Fibroblast of mammary gland (primary cell): Measurements from ENCODE around the gene WDR70.
"Not testable (repeated sequence)": the region's sequence is repeated elsewhere in the genome, so short reads cannot be mapped to it uniquely, and the experiment has no call there.

Experiments used
- DNase-seq: peaks from one replicate; pipeline ENCODE4 v3.0.0-alpha.2; 2010; ENCODE audit warnings: low read depth
- H3K4me3 ChIP-seq: 2 replicates; pipeline ENCODE4 v1.5.1; 2011; ENCODE audit warnings: low read depth, mild to moderate bottlenecking, low read length, moderate library complexity; ENCODE audit not compliant: control insufficient read depth
- TF ChIP-seq, protein P1 (sequence below): conservative IDR thresholded peaks from 2 replicates; pipeline ENCODE4 v1.5.1; 2011; ENCODE audit warnings: low read depth, low read length, inconsistent platforms; ENCODE audit not compliant: control insufficient read depth, insufficient read depth

The WDR70 gene

DNA sequence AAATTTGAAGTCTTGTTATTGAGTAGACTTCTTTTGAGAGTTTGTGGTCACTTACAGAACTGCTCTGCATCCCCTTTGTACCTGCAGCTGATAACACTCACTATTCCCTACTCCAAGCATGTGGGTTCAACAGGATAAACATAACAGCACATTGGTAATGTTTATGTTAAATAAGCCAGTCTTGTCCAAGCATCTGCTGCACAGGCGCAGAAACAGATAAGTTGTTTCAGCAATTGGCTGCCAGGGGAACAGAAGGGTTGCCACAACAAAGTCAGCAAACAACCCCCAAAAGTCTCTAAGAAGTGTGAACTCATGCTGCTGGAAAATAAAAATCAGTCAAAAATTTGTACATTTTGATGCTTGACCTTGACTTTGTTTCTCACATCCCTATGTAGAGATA is 286.2 kb downstream of the WDR70 start:
- no peak overlapping the region for H3K4me3 ChIP-seq
- DNase-seq, result peak; percentile 30
- TF ChIP-seq, protein P1, sequence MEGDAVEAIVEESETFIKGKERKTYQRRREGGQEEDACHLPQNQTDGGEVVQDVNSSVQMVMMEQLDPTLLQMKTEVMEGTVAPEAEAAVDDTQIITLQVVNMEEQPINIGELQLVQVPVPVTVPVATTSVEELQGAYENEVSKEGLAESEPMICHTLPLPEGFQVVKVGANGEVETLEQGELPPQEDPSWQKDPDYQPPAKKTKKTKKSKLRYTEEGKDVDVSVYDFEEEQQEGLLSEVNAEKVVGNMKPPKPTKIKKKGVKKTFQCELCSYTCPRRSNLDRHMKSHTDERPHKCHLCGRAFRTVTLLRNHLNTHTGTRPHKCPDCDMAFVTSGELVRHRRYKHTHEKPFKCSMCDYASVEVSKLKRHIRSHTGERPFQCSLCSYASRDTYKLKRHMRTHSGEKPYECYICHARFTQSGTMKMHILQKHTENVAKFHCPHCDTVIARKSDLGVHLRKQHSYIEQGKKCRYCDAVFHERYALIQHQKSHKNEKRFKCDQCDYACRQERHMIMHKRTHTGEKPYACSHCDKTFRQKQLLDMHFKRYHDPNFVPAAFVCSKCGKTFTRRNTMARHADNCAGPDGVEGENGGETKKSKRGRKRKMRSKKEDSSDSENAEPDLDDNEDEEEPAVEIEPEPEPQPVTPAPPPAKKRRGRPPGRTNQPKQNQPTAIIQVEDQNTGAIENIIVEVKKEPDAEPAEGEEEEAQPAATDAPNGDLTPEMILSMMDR, result no peak

DNA sequence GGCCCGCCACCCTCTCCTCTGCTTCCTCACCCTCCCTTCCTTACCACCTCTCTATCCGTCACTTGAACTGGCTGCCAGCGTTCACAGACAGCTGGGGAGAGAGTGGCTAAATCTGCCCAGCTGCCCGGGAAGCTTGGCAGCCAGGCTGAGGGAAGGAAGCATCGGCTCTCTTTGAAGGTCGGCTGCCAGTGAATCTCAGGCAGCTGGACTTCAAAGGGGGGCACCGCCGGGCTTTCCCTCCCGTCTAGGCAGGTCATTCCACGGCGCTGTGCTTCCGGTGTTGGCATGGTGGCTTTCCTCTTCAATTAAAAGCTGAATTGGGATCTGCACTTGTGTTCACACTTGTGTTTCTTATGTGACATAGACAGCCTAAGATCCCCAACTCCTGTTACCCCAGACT is 286.8 kb downstream of the WDR70 start:
- no peak for DNase-seq
- H3K4me3 ChIP-seq, result no peak overlapping the region
- TF ChIP-seq, protein P1, result no peak

DNA sequence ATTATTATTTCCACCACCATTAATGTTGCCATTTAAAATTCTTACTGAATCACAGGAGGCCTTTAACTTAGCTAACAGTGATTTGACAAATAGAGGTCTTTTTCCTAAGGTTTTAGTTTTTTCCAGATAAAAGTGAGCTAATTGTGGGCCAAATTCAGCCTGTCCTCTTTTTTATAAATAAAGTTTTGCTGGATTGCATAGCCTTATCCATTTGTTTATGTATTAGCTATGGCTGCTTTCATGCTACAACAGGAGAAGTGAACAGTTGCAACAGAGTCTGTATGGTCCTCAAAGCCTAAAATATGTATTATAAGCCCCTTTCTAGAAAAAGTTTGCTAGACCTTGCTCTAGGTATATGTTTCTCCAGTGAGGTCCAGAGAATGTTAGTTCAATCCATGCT is 288.3 kb downstream of the WDR70 start:
- DNase-seq, result no peak
- no peak overlapping the region for H3K4me3 ChIP-seq
- TF ChIP-seq, protein P1, result no peak

DNA sequence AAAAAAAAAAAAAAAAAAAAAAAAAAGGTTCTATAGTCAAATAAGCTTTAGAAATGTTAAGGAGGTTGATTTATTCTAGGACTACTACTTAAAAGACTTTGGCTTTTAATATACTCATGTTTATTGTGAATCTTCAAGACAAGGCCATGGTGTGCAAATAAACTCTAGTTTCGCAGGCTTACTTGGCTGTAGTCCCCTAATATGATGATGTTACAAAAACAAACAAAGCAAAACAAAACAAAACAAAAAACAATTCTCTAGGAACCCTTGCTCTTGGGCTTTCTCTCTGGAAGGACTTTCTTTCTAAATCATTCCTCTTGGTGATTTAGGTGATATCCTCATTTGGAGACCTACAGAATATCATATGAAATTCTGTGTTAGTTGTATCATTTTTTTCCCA is 288.7 kb downstream of the WDR70 start:
- no peak overlapping the region for H3K4me3 ChIP-seq
- DNase-seq, result no peak
- TF ChIP-seq, protein P1, result no peak

DNA sequence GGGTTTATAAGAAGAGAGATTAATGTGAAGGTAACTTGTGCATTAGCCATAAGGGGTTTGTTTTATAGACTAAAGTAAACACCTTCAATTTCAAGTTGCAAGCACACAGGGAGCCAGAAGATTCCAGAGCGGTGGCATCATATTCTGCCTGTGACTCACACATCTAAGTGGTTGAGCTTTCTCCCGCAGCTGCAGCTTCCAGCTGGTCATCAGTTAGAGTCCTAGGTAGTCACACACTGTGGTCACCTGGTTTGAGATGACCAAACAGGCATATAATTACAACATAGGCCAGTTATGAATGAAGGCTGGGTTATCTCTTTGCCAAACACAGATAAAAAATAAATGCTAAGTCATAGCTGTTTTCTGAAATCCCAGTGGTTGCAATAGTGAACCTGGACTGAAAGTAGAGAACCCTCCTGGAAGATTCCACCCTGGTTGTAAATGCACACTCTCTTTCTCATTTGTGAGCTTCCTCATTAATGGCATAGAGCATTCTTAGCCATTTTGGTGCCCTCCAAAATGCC is 289.5 kb downstream of the WDR70 start:
- DNase-seq, result peak; percentile 98
- TF ChIP-seq, protein P1, result no peak
- no peak overlapping the region for H3K4me3 ChIP-seq

DNA sequence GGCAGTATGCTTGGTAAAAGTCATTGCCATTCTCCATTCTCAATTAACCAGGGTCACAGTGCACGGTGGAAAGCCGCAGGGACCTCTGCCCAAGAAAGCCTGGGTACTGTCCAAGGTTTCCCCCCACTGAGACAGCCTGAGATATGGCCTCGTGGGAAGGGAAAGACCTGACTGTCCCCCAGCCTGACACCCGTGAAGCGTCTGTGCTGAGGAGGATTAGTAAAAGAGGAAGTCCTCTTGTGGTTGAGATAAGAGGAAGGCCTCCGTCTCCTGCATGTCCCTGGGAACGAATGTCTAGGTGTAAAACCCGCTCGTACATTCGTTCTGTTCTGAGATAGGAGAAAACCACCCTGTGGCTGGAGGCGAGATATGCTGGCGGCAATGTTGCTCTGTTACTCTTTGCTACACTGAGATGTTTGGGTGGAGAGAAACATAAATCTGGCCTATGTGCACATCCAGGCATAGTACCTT is 293.0 kb downstream of the WDR70 start:
- H3K4me3 ChIP-seq, DNase-seq: not testable (repeated sequence)

DNA sequence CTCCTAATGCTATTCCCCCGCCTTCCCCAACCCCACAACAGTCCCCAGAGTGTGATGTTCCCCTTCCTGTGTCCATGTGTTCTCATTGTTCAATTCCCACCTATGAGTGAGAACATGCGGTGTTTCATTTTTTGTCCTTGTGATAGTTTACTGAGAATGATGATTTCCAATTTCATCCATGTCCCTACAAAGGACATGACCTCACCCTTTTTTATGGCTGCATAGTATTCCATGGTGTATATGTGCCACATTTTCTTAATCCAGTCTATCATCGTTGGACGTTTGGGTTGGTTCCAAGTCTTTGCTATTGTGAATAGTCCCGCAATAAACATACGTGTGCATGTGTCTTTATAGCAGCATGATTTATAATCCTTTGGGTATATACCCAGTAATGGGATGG is 295.2 kb downstream of the WDR70 start:
- H3K4me3 ChIP-seq, DNase-seq: not testable (repeated sequence)

DNA sequence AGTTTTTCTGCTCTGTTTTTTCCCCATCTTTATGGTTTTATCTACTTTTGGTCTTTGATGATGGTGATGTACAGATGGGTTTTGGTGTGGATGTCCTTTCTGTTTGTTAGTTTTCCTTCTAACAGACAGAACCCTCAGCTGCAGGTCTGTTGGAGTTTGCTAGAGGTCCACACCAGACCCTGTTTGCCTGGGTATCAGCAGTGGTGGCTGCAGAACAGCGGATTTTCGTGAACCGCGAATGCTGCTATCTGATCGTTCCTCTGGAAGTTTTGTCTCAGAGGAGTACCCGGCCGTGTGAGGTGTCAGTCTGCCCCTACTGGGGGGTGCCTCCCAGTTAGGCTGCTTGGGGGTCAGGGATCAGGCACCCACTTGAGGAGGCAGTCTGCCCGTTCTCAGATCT is 300.2 kb downstream of the WDR70 start:
- not testable (repeated sequence) for H3K4me3 ChIP-seq

DNA sequence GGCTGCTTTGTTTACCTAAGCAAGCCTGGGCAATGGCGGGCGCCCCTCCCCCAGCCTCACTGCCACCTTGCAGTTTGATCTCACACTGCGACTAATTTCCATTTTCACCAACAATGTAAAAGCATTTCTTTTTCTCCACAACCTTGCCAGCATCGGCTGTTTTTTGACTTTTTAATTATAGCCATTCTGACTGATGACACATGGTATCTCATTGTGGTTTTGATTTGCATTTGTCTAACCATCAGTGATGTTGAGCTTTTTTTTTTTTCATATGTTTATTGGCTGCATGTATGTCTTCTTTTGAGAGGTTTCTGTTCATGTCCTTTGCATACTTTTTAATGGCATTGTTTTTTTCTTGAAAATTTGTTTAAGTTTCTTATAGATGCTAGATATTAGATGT is 300.8 kb downstream of the WDR70 start:
- DNase-seq, result peak; percentile 22
- not testable (repeated sequence) for H3K4me3 ChIP-seq

More for the DNA sequence above, 300.2 kb downstream of the WDR70 start:
- DNase-seq, result not testable (repeated sequence)
